SK-N-SH treated with all-trans-retinoic acid at 6 μM for 48 hours (cell line): ENCODE measurements around the gene PSPH.
"Not testable (repeated sequence)": the region's sequence is repeated elsewhere in the genome, so short reads cannot be mapped to it uniquely, and the experiment has no call there.

Source experiments
- ATAC-seq: fragments of 200-7000 bp; cut with Tn5 transposase; 3 replicates; pipeline ENCODE4 v1.9.1; 2020; ENCODE audit warnings: mild to moderate bottlenecking, moderate library complexity
- ARNTL ChIP-seq: fragments of 450-650 bp; formaldehyde crosslinking; IDR thresholded peaks from 2 replicates; pipeline ENCODE4 v1.5.0; 2020; ENCODE audit warnings: low read depth, mild to moderate bottlenecking, moderate library complexity, borderline replicate concordance
- BACH2 ChIP-seq: fragments of 250-450 bp; sonication (Bioruptor Pico); IDR thresholded peaks from 2 replicates; pipeline ENCODE4 v1.9.0; 2021; ENCODE audit warnings: mild to moderate bottlenecking, borderline replicate concordance
- CREB5 ChIP-seq: fragments of 250-450 bp; sonication (Bioruptor Pico); IDR thresholded peaks from 2 replicates; pipeline ENCODE4 v1.5.1; 2020; ENCODE audit warnings: low read depth, mild to moderate bottlenecking, moderate library complexity
- CSDC2 ChIP-seq: fragments of 250-450 bp; sonication (Bioruptor Pico); IDR thresholded peaks from 2 replicates; pipeline ENCODE4 v1.5.0; 2020; ENCODE audit warnings: mild to moderate bottlenecking, moderate library complexity
- CSRNP3 ChIP-seq: fragments of 250-450 bp; sonication (Bioruptor Pico); IDR thresholded peaks from 2 replicates; pipeline ENCODE4 v1.5.1; 2021; ENCODE audit warnings: mild to moderate bottlenecking, moderate library complexity
- ESRRG ChIP-seq: fragments of 250-450 bp; sonication (Bioruptor Pico); IDR thresholded peaks from 2 replicates; pipeline ENCODE4 v1.6.1; 2021; ENCODE audit warnings: mild to moderate bottlenecking
- GLIS3 ChIP-seq: fragments of 250-450 bp; sonication (Bioruptor Pico); IDR thresholded peaks from 2 replicates; pipeline ENCODE4 v1.5.0; 2020; ENCODE audit warnings: mild to moderate bottlenecking, moderate library complexity
- OSR1 ChIP-seq: fragments of 250-450 bp; sonication (Bioruptor Pico); IDR thresholded peaks from 2 replicates; pipeline ENCODE4 v1.8.0; 2022; ENCODE audit warnings: moderate library complexity, mild to moderate bottlenecking, inconsistent platforms
- PATZ1 ChIP-seq: fragments of 250-450 bp; sonication (Bioruptor Pico); IDR thresholded peaks from 2 replicates; pipeline ENCODE4 v1.8.0; 2020; ENCODE audit warnings: mild to moderate bottlenecking, moderate library complexity, borderline replicate concordance
- POU6F1 ChIP-seq: fragments of 250-450 bp; sonication (Bioruptor Pico); IDR thresholded peaks from 2 replicates; pipeline ENCODE4 v1.8.0; 2021; ENCODE audit warnings: low read depth, mild to moderate bottlenecking, moderate library complexity, borderline replicate concordance
- PPARA ChIP-seq: fragments of 250-450 bp; sonication (Bioruptor Pico); IDR thresholded peaks from 2 replicates; pipeline ENCODE4 v1.5.0; 2020; ENCODE audit warnings: mild to moderate bottlenecking, borderline replicate concordance
- RARB ChIP-seq: fragments of 250-450 bp; sonication (Bioruptor Pico); IDR thresholded peaks from 2 replicates; pipeline ENCODE4 v1.8.0; 2021; ENCODE audit warnings: mild to moderate bottlenecking, moderate library complexity
- SNAI2 ChIP-seq: fragments of 250-450 bp; sonication (Bioruptor Pico); IDR thresholded peaks from 2 replicates; pipeline ENCODE4 v1.5.0; 2020; ENCODE audit warnings: mild to moderate bottlenecking, moderate library complexity
- TCF4 ChIP-seq: fragments of 250-450 bp; sonication (Bioruptor Pico); IDR thresholded peaks from 2 replicates; pipeline ENCODE4 v1.8.0; 2021; ENCODE audit warnings: mild to moderate bottlenecking, moderate library complexity, borderline replicate concordance
- TSHZ2 ChIP-seq: fragments of 250-450 bp; sonication (Bioruptor Pico); IDR thresholded peaks from 2 replicates; pipeline ENCODE4 v1.5.0; 2020; ENCODE audit warnings: mild to moderate bottlenecking, moderate library complexity
- ZC3H10 ChIP-seq: fragments of 250-450 bp; sonication (Bioruptor Pico); IDR thresholded peaks from 2 replicates; pipeline ENCODE4 v1.5.1; 2021; ENCODE audit warnings: mild to moderate bottlenecking, moderate library complexity
- ZNF70 ChIP-seq: fragments of 450-650 bp; formaldehyde crosslinking; IDR thresholded peaks from 2 replicates; pipeline ENCODE4 v1.5.0; 2020; ENCODE audit warnings: mild to moderate bottlenecking, moderate library complexity
- ZNF8 ChIP-seq: fragments of 450-650 bp; formaldehyde crosslinking; IDR thresholded peaks from 2 replicates; pipeline ENCODE4 v1.5.0; 2020; ENCODE audit warnings: mild to moderate bottlenecking, moderate library complexity

PSPH gene

GRCh38 chr7:56097700-56098099, 46.5 kb upstream of the PSPH start:
- TF ChIP-seq RARB (peak; percentile 83; the same call in 1 of the 2 replicates), CSRNP3 (no peak), TCF4 (peak; percentile 68), CREB5 (CRISPR knock-in tag) (0 out of 2 replicates have a peak, but pooled peaks have one; percentile 33)

GRCh38 chr7:56092789-56093531, 41.7 kb upstream of the PSPH start, which contains the start of gene PHKG1:
TSS of gene PHKG1 (minus strand) at chr7:56092952. CDS start at chr7:56088941, 4,011 bp downstream.
- peak; percentile 92 for ATAC-seq
- TF ChIP-seq TCF4 (no peak), TSHZ2 (CRISPR knock-in tag) (no peak), ZNF70 (CRISPR knock-in tag) (no peak), OSR1 (CRISPR knock-in tag) (no peak), ZC3H10 (CRISPR knock-in tag) (no peak), CSDC2 (CRISPR knock-in tag) (no peak), SNAI2 (CRISPR knock-in tag) (no peak), BACH2 (CRISPR knock-in tag) (no peak), PPARA (CRISPR knock-in tag) (no peak), GLIS3 (CRISPR knock-in tag) (no peak), RARB (no peak), CSRNP3 (no peak), ZNF8 (CRISPR knock-in tag) (no peak), POU6F1 (CRISPR knock-in tag) (no peak), ARNTL (CRISPR knock-in tag) (no peak), ESRRG (CRISPR knock-in tag) (no peak)

More at GRCh38 chr7:56097700-56098099, 46.5 kb upstream of the PSPH start:
- ATAC-seq: peak; percentile 66

- not testable (repeated sequence) for ATAC-seq
Observed at GRCh38 chr7:56092388-56092787, 41.1 kb upstream of the PSPH start.

GRCh38 chr7:56091591-56091990, 40.3 kb upstream of the PSPH start:
- peak; percentile 50 for ATAC-seq

More at GRCh38 chr7:56091591-56091990, 40.3 kb upstream of the PSPH start:
- no peak for TF ChIP-seq PATZ1
- no peak for TF ChIP-seq BACH2 (CRISPR knock-in tag)
- no peak for TF ChIP-seq GLIS3 (CRISPR knock-in tag)
- no peak for TF ChIP-seq ESRRG (CRISPR knock-in tag)
- no peak for TF ChIP-seq ARNTL (CRISPR knock-in tag)
